HG03060 (cell line): ENCODE results near the gene C4orf51.

Source experiments
- ATAC-seq: cut with Tn5 transposase; IDR thresholded peaks from one replicate; pipeline ENCODE4 v1.9.1; 2021; ENCODE audit warnings: low read depth, moderate number of reproducible peaks; ENCODE audit not compliant: unreplicated experiment

C4orf51 gene

GRCh38 chr4:145743641-145744040 lies 63.7 kb downstream of the C4orf51 start:
- no peak for ATAC-seq

- no peak for ATAC-seq
Observed at GRCh38 chr4:145755802-145756201, 75.9 kb downstream of the C4orf51 start.

- ATAC-seq = no peak
Observed at GRCh38 chr4:145756244-145756643, 76.3 kb downstream of the C4orf51 start.

- ATAC-seq = no peak
Observed at GRCh38 chr4:145757188-145757587, 77.2 kb downstream of the C4orf51 start.

GRCh38 chr4:145760176-145760575 lies 80.2 kb downstream of the C4orf51 start:
- no peak for ATAC-seq

GRCh38 chr4:145760961-145761929 lies 81.3 kb downstream of the C4orf51 start:
- no peak for ATAC-seq

GRCh38 chr4:145762719-145763118 lies 82.8 kb downstream of the C4orf51 start:
- no peak for ATAC-seq

GRCh38 chr4:145763399-145763798 lies 83.5 kb downstream of the C4orf51 start:
- no peak for ATAC-seq

GRCh38 chr4:145766273-145766672 lies 86.3 kb downstream of the C4orf51 start:
- ATAC-seq = no peak

GRCh38 chr4:145769450-145770037 lies 89.6 kb downstream of the C4orf51 start:
- no peak for ATAC-seq

GRCh38 chr4:145770124-145770523 lies 90.2 kb downstream of the C4orf51 start:
- ATAC-seq = no peak

GRCh38 chr4:145772347-145772746 lies 92.4 kb downstream of the C4orf51 start:
- ATAC-seq = no peak

GRCh38 chr4:145773581-145774234 lies 93.8 kb downstream of the C4orf51 start:
- peak; percentile 77 for ATAC-seq

GRCh38 chr4:145774473-145774872 lies 94.5 kb downstream of the C4orf51 start:
- ATAC-seq = no peak

- no peak for ATAC-seq
Observed at GRCh38 chr4:145775406-145775805, 95.5 kb downstream of the C4orf51 start.

- no peak for ATAC-seq
Observed at GRCh38 chr4:145776208-145776607, 96.3 kb downstream of the C4orf51 start.

GRCh38 chr4:145779319-145779801 lies 99.4 kb downstream of the C4orf51 start:
- ATAC-seq = no peak

GRCh38 chr4:145781351-145781750 lies 101.4 kb downstream of the C4orf51 start:
- no peak for ATAC-seq
